Gastroesophageal sphincter (tissue), 2 donors: ENCODE results near the gene CDK17.

Source experiments
- EP300 ChIP-seq: sonication (generic); formaldehyde crosslinking; IDR thresholded peaks from one replicate; pipeline ENCODE4 v1.6.1; 2017; ENCODE audit warnings: antibody characterized with exemption, mild to moderate bottlenecking
- POLR2AphosphoS5 ChIP-seq: sonication (generic); formaldehyde crosslinking; IDR thresholded peaks from one replicate; pipeline ENCODE4 v1.6.1; 2017; ENCODE audit warnings: antibody characterized with exemption

- no peak for TF ChIP-seq POLR2AphosphoS5
- TF ChIP-seq EP300 = no peak
These were observed 136.8 kb downstream of the CDK17 start for GRCh38 chr12:96263449-96263902.
